K562 (cell line): ENCODE results near the gene CBX8. TPM values are rescaled to one million over a fixed set of nuclear protein-coding genes. Genes with fewer than 3 reads are reported as not detected.

Source experiments
- ARID1B ChIP-seq: fragments of 450-650 bp; IDR thresholded peaks from 2 replicates; pipeline ENCODE4 v1.6.1; 2016; ENCODE audit warnings: antibody characterized with exemption, mild to moderate bottlenecking, inconsistent platforms
- HDAC2 ChIP-seq: fragments of 450-650 bp; IDR thresholded peaks from 2 replicates; pipeline ENCODE4 v1.6.1; 2016; ENCODE audit warnings: mild to moderate bottlenecking
- KDM1A ChIP-seq, 2 experiments: fragments of 450-650 bp; IDR thresholded peaks; 2 replicates each; pipeline ENCODE4 v1.6.1; 2016; ENCODE audit warnings: mild to moderate bottlenecking in 2 of 2
- LEF1 ChIP-seq: fragments of 450-650 bp; IDR thresholded peaks from 2 replicates; pipeline ENCODE4 v1.6.1; 2016; ENCODE audit warnings: mild to moderate bottlenecking
- MLX ChIP-seq, 2 experiments: fragments of 450-650 bp in 1 of 2; sonication (generic) in 1 of 2; formaldehyde crosslinking; conservative IDR thresholded peaks; 2 replicates each; pipeline versions ENCODE4 v1.4.0 to v1.8.1; 2020 to 2022; ENCODE audit warnings: mild to moderate bottlenecking in 1 of 2, missing genetic modification reagents in 1 of 2
- NR2C1 ChIP-seq, 2 experiments: fragments of 450-650 bp; IDR thresholded peaks; 2 replicates each; pipeline ENCODE4 v1.6.1; 2017; ENCODE audit warnings: mild to moderate bottlenecking in 2 of 2, antibody characterized with exemption in 1 of 2, inconsistent platforms in 1 of 2, missing compliant biosample characterization in 1 of 2, missing genetic modification characterization in 1 of 2
- NRF1 ChIP-seq, 2 experiments: fragments of 450-650 bp; IDR thresholded peaks in 1 of 2; conservative IDR thresholded peaks in 1 of 2; 2 replicates each; pipeline ENCODE4 v1.6.1; 2014; ENCODE audit warnings: mild to moderate bottlenecking in 2 of 2
- PTBP1 ChIP-seq: fragments of 200-400 bp; formaldehyde crosslinking; IDR thresholded peaks from 2 replicates; pipeline ENCODE4 v1.6.1; 2017; ENCODE audit warnings: low read depth, low read length
- SLC30A9 ChIP-seq: fragments of 250-450 bp; sonication (Bioruptor Pico); IDR thresholded peaks from 2 replicates; pipeline ENCODE4 v1.8.0; 2022; ENCODE audit warnings: mild to moderate bottlenecking, moderate library complexity
- SMAD4 ChIP-seq: fragments of 250-450 bp; sonication (Bioruptor Pico); conservative IDR thresholded peaks from 2 replicates; pipeline ENCODE4 v1.8.0; 2021; ENCODE audit warnings: inconsistent platforms, mild to moderate bottlenecking, moderate library complexity
- SOX6 ChIP-seq: fragments of 450-650 bp; IDR thresholded peaks from 2 replicates; pipeline ENCODE4 v1.6.1; 2014; ENCODE audit warnings: mild to moderate bottlenecking
- SP2 ChIP-seq: IDR thresholded peaks from 2 replicates; pipeline ENCODE4 v1.6.1; 2011; ENCODE audit warnings: mild to moderate bottlenecking, low read depth, low read length, moderate library complexity; ENCODE audit not compliant: poor library complexity, severe bottlenecking; ENCODE audit errors: extremely low read depth
- SRF ChIP-seq, 2 experiments: fragments of 250-450, 450-650 bp in 1 of 2; sonication (Bioruptor Pico) in 1 of 2; sonication (generic) in 1 of 2; formaldehyde crosslinking; IDR thresholded peaks; 2 replicates each; pipeline versions ENCODE4 v1.5.0 to v1.5.1; 2020 to 2022; ENCODE audit warnings: mild to moderate bottlenecking in 1 of 2, missing genetic modification reagents in 1 of 2
- TBP ChIP-seq: optimal IDR thresholded peaks from 2 replicates; pipeline ENCODE3; 2011; ENCODE audit warnings: low read depth, low read length, improper control_type of control experiment
- TRIM28 ChIP-seq: fragments of 450-650 bp; IDR thresholded peaks from 2 replicates; pipeline ENCODE4 v1.6.1; 2017
- ZNF589 ChIP-seq: fragments of 200-800 bp; sonication (Bioruptor generic); IDR thresholded peaks from 2 replicates; pipeline ENCODE4 v1.6.1; 2016; ENCODE audit warnings: low read depth, missing genetic modification characterization, missing compliant biosample characterization
- polyA plus RNA-seq, 8 experiments: library from polyadenylated mRNA; depleted of rRNA in 4 of 8; stranded (reverse) in 5 of 8; unstranded in 3 of 8; fragments of >200 nt; fragmentation: Nextera tagmentation in 2 of 8; fragmentation: Illumina TruSeq in 1 of 8; extraction: Ambion mirVana in 2 of 8; extraction: Trizol in 1 of 8; gene quantifications; 2 replicates each; pipeline versions ENCODE4 v1.2.1 to v1.2.3, GENCODE V29; 2011 to 2014; ENCODE audit warnings: inconsistent platforms in 1 of 8, missing spikeins in 1 of 8
- total RNA-seq, 7 experiments: library from RNA; depleted of rRNA in 6 of 7; stranded (reverse); fragments of >200 nt in 6 of 7; fragmentation: Illumina TruSeq in 2 of 7; extraction: Trizol in 2 of 7; gene quantifications; 2 replicates each; pipeline versions ENCODE4 v1.2.1 to v1.2.3, GENCODE V29; 2011 to 2021; ENCODE audit warnings: low replicate concordance in 1 of 7
- TF ChIP-seq, protein P1 (sequence below): fragments of 200-800 bp; sonication (Bioruptor generic); IDR thresholded peaks from 2 replicates; pipeline ENCODE4 v1.6.1; 2017; ENCODE audit warnings: missing genetic modification characterization, missing compliant biosample characterization
- TF ChIP-seq, protein P2 (sequence below): sonication (generic); formaldehyde crosslinking; IDR thresholded peaks from 2 replicates; pipeline ENCODE4 v1.8.0; 2022; ENCODE audit warnings: missing genetic modification reagents, mild to moderate bottlenecking, borderline replicate concordance
- TF ChIP-seq, protein P3 (sequence below): sonication (generic); formaldehyde crosslinking; IDR thresholded peaks from 2 replicates; pipeline ENCODE4 v1.8.1; 2023; ENCODE audit warnings: mild to moderate bottlenecking, missing genetic modification reagents
- TF ChIP-seq, protein P4 (sequence below): sonication (generic); formaldehyde crosslinking; IDR thresholded peaks from 2 replicates; pipeline ENCODE4 v1.4.0; 2020; ENCODE audit warnings: mild to moderate bottlenecking, missing genetic modification reagents

CBX8 gene
- total and polyA plus RNA-seq, 9 of the 15 experiments (the other 6 are each of a cell fraction or from before 2014, with no cell fraction given), result 0.08 to 11.9 (median 2.6) TPM

- TF ChIP-seq, protein P1, sequence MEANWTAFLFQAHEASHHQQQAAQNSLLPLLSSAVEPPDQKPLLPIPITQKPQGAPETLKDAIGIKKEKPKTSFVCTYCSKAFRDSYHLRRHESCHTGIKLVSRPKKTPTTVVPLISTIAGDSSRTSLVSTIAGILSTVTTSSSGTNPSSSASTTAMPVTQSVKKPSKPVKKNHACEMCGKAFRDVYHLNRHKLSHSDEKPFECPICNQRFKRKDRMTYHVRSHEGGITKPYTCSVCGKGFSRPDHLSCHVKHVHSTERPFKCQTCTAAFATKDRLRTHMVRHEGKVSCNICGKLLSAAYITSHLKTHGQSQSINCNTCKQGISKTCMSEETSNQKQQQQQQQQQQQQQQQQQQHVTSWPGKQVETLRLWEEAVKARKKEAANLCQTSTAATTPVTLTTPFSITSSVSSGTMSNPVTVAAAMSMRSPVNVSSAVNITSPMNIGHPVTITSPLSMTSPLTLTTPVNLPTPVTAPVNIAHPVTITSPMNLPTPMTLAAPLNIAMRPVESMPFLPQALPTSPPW (CRISPR knock-in tag), result peak; percentile 99
- TF ChIP-seq SOX6 (peak; percentile 11; the same call in 1 of the 2 replicates), PTBP1 (no peak), TBP (peak; percentile 78), KDM1A (IDR thresholded peaks at IDR 0.05) (peak in 1 of 2 experiments; percentile 58; a peak in 3 of 4 replicates), SP2 (no peak), LEF1 (peak; percentile 39; the same call in 1 of the 2 replicates), HDAC2 (peak; percentile 41; the same call in 1 of the 2 replicates), NRF1 (conservative IDR thresholded peaks at IDR 0.05 in 1 of 2, IDR thresholded peaks at IDR 0.05 in 1 of 2) (peak; percentile 94), ARID1B (peak; percentile 85), MLX (CRISPR knock-in tag; conservative IDR thresholded peaks at IDR 0.05) (peak in 1 of 2 experiments; percentile 99; a peak in 2 of 4 replicates), SMAD4 (peak; percentile 68), NR2C1 (IDR thresholded peaks at IDR 0.05) (no peak), NR2C1 (tag; IDR thresholded peaks at IDR 0.05) (peak; percentile 26; the same call in 1 of the 2 replicates), SLC30A9 (CRISPR knock-in tag) (0 out of 2 replicates have a peak, but pooled peaks have one; percentile 20), SRF (CRISPR knock-in tag; IDR thresholded peaks at IDR 0.05) (peak in 1 of 2 experiments; percentile 63; a peak in 1 of 4 replicates), TRIM28 (no peak), ZNF589 (0 out of 2 replicates have a peak, but pooled peaks have one; percentile 53)
- TF ChIP-seq, protein P2, sequence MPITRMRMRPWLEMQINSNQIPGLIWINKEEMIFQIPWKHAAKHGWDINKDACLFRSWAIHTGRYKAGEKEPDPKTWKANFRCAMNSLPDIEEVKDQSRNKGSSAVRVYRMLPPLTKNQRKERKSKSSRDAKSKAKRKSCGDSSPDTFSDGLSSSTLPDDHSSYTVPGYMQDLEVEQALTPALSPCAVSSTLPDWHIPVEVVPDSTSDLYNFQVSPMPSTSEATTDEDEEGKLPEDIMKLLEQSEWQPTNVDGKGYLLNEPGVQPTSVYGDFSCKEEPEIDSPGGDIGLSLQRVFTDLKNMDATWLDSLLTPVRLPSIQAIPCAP (CRISPR knock-in tag), result peak; percentile 86; the same call in 1 of the 2 replicates
- TF ChIP-seq, protein P3, sequence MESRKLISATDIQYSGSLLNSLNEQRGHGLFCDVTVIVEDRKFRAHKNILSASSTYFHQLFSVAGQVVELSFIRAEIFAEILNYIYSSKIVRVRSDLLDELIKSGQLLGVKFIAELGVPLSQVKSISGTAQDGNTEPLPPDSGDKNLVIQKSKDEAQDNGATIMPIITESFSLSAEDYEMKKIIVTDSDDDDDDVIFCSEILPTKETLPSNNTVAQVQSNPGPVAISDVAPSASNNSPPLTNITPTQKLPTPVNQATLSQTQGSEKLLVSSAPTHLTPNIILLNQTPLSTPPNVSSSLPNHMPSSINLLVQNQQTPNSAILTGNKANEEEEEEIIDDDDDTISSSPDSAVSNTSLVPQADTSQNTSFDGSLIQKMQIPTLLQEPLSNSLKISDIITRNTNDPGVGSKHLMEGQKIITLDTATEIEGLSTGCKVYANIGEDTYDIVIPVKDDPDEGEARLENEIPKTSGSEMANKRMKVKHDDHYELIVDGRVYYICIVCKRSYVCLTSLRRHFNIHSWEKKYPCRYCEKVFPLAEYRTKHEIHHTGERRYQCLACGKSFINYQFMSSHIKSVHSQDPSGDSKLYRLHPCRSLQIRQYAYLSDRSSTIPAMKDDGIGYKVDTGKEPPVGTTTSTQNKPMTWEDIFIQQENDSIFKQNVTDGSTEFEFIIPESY (CRISPR knock-in tag), result peak; percentile 60
- TF ChIP-seq, protein P4, sequence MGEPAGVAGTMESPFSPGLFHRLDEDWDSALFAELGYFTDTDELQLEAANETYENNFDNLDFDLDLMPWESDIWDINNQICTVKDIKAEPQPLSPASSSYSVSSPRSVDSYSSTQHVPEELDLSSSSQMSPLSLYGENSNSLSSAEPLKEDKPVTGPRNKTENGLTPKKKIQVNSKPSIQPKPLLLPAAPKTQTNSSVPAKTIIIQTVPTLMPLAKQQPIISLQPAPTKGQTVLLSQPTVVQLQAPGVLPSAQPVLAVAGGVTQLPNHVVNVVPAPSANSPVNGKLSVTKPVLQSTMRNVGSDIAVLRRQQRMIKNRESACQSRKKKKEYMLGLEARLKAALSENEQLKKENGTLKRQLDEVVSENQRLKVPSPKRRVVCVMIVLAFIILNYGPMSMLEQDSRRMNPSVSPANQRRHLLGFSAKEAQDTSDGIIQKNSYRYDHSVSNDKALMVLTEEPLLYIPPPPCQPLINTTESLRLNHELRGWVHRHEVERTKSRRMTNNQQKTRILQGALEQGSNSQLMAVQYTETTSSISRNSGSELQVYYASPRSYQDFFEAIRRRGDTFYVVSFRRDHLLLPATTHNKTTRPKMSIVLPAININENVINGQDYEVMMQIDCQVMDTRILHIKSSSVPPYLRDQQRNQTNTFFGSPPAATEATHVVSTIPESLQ, result peak; percentile 100
Observed at GRCh38 chr17:79802736-79803420, 6.0 kb upstream of the CBX8 start (continued).
